ENCODE data around the gene NHERF1. TPM values are rescaled to one million over a fixed set of nuclear protein-coding genes. Genes with fewer than 3 reads are reported as not detected.
A peak's percentile ranks its signal among the peaks of the same experiment; 100 is the strongest.

NHERF1 gene
- 297 TPM for total RNA-seq

DNA sequence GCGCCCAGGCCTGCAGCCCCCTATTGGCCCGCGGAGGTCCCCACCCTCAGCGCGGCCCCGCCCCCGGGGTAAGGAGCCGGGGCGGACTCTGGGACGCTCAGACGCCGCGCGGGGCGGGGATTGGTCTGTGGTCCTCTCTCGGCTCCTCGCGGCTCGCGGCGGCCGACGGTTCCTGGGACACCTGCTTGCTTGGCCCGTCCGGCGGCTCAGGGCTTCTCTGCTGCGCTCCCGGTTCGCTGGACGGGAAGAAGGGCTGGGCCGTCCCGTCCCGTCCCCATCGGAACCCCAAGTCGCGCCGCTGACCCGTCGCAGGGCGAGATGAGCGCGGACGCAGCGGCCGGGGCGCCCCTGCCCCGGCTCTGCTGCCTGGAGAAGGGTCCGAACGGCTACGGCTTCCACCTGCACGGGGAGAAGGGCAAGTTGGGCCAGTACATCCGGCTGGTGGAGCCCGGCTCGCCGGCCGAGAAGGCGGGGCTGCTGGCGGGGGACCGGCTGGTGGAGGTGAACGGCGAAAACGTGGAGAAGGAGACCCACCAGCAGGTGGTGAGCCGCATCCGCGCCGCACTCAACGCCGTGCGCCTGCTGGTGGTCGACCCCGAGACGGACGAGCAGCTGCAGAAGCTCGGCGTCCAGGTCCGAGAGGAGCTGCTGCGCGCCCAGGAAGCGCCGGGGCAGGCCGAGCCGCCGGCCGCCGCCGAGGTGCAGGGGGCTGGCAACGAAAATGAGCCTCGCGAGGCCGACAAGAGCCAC is at the start of gene NHERF1:
TSS of gene NHERF1 (plus strand) at position 100 of the 750 bp plus-strand sequence. CDS start at position 319, 219 bp downstream.
- ATAC-seq = peak; percentile 87

DNA sequence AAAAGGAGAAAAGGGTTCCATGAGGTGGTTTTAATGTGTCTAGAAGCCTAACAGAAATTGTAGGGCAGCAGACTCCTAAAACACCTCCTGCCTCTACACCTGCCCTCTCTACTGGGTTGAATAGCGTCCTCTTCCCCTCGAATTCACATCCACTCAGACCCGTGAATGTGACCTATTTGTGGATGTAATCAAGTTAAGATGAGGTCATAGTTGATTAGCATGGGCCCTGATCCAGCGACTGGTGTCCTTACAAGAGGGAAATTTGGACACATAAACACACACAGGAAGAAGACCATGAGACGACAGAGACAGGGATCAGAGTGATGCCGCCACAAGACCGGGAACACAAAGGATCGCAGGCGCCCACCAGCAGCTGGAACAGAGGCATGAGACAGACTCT is 49.2 kb upstream of the NHERF1 start:
- no peak for ATAC-seq

DNA sequence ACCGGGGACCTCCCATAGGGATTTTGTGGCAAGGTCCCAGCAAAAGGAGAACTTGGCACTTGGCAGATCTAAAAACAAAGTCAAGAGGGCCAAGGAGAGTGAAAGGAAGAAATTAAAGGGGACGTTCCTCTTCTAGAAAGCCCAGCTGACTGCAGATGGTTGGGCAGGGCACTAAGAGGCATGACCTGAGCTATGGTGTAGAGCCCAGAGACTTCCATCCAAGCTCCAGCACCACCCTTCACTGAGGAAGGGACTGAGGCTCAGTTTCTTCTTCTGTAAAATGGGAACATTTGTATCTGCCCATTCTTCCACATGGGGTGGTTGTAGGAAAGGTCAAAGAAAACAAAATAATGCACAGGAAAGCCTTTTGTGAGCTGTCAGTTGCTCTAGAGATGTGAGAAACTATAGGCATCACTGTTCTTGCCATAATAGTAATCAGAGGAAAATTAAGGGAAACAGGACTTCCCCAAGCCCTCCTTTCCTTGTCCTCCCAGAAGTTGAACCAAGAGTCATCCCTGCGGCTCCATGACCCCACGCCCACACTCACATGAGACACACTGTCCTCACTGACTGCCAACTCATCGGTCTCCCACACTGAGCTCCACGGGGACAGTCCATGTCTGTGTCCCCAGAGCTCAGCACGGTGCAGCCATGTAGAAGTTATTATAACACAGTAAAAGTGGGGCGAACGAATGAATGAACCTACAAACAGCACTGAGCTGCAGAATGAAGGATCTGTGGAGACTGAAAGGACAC is 46.1 kb upstream of the NHERF1 start:
- ATAC-seq = no peak

DNA sequence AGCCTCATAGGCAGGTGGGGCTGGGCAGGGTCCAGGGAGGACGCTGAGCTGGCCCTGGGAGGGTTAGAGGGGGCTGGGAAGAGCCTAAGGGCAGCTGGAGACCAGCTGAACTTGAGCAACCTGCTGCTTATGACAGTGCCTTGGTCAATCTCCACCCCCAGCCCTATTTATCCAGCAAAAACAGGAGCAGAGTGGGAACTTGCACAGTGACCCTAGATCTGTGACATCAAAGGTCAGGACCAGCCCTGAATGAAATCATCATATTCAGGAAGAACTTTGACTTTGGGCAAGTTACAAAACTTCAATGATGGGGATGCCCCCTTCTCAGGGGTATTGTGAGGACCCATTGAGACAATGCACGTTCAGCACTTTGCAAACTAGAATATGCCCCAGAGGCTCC is 45.1 kb upstream of the NHERF1 start:
- no peak for ATAC-seq

DNA sequence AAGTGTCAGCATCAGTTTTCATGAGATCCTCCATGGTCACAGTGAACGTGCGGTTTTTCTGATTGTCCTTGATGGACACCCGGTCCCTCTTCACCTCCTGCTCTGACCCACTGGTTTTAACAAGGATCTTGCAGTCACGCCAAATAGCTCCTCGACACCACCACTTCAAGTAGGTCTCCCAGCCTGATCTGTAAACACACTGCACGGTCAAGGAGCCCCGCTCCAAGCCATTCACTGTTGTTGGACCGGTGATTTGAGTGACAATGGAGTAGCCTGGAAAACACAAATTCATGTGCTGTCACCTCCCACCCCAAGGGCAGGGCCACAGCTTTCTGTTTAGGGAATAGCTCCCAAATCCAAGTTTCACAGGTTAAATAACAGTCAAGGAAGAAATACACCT is 43.9 kb upstream of the NHERF1 start:
- ATAC-seq = no peak

DNA sequence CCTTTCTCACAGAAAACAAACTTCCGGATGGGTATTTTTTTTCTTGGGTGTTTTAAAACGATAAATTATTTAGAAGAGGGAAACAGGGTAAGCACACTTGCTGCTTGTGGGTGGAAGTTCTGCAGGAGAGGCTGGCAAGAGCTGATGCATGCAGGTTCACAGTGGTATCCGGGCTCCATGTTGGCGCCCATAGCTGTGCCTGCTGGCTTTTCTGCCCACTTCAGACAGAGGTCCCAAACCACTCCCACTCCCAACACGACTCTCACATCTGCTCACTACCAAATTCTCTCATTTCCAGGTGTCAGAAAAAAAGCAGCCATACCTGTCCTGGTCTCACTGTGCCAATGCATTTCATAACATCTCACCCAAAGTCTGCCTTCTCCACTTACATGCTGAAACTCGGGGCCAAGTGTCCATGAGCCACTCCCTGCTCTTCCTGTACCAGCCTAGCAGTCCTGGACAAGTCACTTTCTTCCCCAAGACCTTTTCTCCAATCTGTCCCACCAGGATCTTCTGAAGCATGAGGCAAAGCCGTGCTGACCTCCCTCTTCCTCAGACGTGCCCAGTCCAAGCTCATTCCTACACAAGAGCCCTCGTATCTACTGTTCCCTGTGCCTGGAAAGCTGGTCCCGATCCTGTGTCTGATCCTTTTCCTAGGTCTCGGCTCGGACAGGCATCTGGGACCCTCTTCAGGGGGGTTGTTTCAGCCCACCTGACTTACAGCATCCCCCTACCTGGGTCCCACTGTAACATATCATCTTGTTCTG is 37.2 kb upstream of the NHERF1 start:
- no peak for ATAC-seq

DNA sequence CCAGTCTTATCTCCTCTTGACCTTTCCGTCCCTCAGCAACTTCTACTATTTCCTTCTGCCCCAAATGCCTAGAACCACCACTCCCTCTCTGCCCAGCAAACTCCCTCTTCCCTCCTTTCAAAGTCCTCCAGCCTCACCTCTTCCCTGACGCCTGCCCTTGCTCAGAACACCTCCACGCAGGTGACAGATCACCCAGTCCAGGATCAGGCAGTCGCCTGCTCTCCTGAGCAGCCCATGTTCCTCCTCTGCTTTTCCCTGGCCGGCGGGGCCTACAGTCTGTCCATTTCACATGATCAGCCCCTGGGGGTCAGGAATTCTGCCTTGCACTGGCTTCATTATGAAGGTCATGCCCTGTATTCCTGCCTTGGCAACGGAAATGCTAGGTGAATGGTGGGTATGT is 36.1 kb upstream of the NHERF1 start:
- ATAC-seq = no peak

DNA sequence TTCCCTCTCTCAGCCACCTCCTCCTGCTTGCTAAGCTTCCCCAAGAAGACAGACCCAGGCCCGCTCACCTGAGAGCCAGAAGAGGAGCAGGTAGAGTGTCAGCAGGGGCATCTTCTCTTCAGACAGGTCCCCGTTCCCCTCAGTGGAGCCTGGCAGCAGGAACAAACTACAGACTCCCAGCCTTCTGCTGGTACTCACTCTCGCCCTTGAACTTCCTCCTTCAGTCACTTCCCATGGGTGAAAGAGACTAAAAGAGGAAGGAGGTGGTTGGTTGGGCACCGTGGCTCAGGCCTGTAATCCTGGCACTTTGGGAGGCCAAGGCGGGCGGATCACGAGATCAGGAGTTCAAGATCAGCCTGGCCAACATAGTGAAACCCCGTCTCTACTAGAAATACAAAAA is 35.7 kb upstream of the NHERF1 start, which contains the start of gene CD300LF:
TSS of gene CD300LF (minus strand) at position 168 of the 400 bp plus-strand sequence. CDS start at position 111, 57 bp downstream.
- ATAC-seq = peak; percentile 20

DNA sequence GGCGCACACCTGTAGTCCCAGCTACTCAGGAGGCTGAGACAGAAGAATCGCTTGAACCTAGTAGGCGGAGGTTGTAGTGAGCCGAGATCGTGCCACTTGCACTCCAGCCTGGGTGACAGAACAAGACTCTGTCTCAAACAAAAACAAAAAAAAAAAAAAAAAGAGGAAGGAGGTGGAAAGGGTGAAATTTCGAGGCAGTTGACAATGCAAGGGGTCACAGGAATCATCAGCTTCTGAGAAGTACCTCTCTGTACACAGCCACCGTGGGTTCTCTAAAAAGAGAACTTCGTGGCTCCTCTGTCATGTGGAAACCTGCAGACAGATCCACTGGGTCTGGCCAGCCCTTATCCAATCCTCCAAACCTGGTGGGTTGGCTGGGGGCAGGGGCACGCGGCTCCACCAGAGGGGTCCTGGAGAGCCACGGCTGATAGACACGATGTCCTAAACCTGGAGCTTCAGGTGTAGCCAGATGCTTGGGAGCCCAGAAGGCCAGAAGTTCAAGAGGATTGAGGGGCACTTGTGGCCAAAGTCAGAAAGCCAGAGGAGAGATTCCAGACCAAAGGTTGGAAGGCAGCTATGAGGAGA is 35.2 kb upstream of the NHERF1 start:
- ATAC-seq = no peak

DNA sequence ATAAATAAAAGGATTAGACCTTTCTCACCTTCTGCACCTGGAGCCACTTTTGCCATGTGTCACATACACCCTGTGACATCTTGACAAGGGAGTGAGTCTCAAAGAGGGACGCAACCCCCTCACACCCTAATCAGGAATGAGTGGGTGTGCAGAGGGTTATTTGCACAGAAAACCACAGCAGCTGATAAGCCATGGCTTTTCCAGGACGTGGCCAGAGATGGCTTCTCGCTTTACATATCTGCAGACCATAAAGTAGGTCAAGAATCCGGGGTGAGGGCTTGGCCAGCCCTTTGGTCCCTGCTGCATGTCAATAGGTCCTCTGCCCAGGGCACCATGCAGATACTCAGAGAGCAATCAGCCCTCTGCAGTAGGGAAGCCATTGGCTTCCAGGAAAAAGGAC is 33.3 kb upstream of the NHERF1 start:
- no peak for ATAC-seq

DNA sequence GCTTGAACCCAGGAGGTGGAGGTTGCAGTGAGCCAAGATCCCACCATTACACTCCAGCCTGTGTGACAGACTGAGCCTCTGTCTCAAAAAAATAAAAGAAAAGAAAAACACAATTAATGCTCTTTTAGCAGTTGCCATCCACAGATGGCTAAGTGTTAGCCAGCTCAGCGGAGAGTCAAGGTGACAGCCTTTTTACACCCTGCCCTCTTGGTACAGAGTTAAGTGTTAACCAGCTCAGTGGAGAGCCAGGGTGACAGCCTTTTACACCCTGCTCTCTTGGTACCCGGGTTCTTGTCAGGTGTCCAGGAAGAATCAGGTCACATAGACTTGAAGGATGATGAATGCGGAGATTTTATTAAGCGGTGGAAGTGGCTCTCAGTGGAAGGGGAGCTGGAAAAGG is 27.9 kb upstream of the NHERF1 start:
- no peak for ATAC-seq

DNA sequence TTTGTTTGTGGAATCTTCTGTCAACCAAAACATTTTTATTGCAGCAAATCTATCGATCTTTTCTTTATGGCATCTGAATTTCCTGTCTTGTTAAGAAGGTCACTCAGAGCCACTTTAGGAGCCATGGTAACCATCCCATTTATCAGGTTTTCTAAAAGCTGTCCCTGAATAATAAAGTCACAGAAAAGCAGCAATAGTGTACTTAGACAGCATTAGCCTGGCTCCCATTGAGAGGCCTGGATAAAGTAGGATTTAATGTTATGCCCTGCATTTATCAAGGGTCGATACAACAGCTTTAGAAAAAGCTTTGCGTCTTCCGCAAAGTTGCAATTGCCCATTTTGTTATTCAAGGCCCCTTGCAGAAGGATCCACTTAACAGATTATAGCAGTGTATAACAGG is 25.6 kb upstream of the NHERF1 start:
- no peak for ATAC-seq

DNA sequence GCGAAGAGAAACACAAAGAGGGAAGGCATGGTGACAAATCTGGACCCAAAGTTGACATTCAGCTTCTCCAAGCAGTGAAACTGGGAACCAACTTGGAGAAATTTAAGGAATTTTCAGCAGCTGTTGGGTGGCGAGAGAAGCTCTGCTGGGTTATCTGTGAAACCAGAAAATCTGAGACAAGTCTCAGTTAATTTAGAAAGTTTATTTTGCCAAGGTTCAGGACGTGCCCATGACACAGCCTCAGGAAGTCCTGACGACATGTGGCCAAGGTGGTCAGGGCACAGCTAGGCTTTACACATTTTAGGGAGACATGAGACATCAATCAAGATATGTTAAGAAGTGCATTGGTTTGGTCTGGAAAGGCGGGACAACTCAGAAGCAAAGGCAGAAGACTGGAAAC is 24.5 kb upstream of the NHERF1 start:
- no peak for ATAC-seq

DNA sequence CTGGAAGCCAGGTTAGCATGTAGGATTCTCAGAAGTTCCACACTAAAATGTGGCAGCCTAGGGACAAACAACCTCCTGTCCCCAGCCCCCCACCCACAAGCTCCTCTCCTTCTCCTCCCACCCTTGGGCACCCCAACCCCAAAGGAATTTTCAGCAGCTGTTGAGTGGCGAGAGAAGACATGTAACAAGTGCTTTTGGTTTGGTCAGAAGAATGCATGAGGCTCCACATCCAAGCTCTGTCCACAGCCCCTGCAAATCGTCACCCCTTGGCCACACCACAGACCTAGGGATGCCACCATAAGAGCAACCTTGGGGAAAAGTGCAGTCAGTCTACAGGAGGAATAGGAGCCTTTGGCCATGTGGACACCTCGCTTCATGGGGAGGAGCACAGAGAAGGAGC is 23.3 kb upstream of the NHERF1 start:
- no peak for ATAC-seq

DNA sequence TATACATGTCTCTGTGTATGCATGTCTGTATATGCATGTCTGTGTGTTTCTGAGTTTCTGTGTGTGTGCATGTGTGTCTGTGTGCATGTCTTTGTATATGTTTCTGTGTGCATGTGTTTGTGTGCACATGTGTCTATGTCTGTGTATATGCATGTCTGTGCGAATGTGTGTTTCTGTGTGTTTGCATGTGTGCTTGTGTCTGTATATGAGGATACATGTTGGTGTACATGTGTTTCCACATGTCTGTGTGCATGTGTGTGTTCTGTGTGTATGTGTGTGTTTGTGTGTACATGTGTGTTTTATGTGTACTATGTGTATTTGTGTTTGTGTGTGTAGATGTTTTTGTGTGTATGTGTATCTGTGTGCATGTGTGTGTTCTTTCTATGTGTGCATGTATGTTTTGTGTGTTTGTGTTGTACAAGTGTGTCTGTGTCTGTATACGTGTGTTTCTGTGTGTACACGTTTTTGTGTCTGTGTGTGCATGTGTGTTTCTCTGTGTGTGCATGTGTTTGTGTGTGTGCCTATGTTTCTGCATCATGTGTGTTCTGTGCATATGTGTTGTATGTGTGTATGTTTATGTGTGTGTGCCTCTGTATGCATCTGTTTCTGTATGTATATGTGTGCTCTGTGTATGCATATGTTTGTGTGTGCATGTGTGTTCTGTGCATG is 20.3 kb upstream of the NHERF1 start:
- ATAC-seq = no peak

DNA sequence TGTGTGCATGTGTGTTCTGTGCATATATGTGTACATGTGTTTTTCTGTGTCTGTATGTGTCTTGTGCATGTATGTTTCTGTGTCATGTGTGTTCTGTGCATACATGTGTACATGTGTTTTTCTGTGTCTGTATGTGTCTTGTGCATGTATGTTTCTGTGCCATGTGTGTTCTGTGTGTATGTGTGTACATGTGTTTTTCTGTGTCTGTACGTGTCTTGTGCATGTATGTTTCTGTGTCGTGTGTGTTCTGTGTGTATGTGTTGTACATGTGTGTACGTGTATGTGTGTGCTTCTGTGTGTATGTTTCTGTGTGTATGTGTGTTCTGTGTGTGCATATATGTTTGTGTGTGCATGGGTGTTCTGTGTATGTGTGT is 19.7 kb upstream of the NHERF1 start:
- no peak for ATAC-seq

DNA sequence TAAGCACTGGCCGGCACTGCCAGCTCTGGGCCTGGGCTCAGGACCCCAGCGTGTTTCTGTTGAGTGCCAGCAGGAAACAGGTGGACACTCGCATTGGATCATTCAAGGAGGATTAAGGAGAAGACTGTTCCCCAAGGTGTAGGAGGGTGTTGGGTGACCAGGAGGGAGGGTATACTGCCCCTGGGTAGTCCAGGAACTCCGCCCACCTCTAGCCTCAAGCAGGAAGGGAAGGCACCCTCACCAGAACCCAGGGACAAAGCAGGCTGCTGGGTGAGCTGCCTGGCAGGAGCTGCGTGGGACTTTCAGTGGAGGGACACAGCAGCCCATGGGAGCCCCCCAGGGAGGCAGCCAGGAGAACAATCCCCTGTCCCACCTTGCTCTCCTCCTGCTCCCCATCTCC is 19.1 kb upstream of the NHERF1 start:
- ATAC-seq = no peak

DNA sequence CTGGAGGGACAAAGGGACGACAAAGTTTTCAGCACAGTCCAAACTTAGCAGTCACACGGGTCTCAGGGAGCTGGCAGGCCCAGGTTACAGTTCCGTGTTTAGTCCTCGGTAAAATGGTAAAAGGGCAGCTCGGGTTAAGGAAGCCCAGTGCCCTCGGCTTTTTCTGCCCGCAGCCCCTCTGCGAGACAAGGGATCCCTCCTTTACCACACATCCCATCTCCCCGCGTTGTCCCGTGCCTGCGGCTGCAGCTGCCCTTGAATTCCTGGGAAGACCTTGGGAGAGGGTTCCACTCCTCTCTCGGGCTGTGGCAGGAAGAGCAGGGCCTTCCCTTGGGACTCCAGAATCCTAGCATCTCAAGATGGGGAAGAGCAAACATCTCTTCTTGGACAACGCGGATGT is 18.6 kb upstream of the NHERF1 start:
- no peak for ATAC-seq

DNA sequence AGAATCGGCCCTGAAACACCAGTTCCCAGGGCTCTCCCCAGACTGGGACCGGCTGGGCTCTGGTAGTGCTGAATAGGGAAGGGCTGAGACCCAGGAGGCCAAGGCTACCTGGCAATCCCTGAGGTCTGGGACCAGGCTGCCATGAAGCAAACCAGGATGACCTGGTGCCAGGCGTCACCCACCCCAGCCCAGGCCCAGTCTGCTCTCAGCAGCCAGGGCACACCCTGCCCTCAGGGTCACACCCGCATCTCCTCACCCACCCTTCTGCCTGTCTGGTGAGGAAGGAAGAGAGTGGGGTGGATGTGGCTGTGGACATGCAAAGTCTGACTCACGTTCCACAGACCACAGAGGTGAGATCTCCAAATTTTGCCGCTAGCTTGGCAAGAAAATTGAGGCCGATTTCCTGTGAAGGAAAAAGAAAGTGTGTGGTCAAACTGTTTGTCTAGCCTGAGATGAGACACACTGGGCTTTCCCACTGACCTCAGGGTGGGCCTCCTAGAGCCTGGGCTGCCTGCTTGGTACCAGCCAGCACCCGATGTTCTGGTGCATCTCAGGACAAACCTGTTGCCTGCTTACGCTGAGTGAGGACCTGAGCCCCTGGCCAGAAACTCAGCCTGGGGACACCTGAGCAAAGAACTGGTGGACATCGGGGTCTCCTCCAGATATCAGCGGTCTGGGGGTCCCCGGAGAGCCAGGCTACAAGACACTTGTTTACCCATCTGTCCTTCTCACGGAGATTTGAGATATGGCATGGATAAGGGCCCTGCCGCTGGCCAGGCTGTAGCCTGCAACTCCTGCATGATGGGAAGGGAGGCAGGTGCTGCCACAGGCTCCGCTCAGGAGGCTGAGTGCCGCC is 17.7 kb upstream of the NHERF1 start:
- peak; percentile 32 for ATAC-seq

DNA sequence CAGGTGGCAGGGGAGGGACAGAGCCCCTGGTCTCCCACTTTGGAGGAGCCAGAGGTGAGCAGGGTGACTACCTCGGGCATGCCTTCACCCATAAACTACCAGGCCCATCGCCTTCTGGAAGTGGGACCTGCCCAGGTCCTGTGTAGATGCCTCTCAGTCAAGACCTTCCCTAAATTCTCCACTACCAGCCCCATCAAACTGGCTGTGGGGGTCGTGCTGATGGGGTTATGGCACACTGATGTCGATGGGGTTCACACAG is 17.2 kb upstream of the NHERF1 start:
- ATAC-seq = no peak

DNA sequence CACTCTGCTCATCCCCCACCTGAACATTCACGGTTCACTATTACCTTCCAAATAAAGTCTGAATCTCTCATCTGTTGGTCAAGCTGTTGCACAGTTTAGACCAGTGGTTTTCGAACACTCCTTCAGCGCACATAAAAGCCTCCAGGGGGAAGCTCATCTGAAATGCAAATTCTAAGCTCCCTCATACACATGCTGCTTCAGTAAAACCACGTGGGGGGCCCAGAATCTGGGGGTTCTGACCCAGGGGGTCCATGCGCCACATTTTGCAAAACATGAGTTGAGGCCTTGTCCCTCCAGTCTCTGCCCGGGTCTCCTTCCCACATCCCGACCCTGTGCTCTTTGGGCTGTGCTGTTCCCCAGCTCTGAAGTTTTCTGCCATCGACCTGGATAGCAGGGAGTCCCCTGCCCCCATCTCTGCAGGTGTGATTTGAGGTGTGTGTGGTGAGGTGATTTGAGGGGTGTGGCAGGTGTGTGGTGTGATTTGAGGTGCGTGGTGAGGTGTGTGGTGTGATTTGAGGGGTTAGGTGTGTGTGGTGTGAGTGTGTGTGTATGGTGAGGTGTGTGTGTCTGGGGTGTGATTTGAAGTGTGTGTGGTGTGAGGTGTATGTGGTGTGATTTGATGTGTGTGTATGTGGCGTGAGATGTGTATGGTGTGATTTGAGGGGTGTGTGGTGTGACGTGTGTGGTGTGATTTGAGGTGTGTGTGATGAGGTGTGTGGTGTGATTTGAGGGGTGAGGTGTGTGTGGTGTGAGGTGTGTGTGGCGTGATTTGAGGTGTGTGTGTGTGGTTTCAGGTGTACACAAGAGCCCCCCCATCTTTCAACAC is 16.2 kb upstream of the NHERF1 start:
- ATAC-seq = no peak

Data from esophagus mucosa (tissue), 1 donor.